Keratinocyte (primary cell): ENCODE measurements around the gene PLA2G4F. TPM values are rescaled to one million over a fixed set of nuclear protein-coding genes. Genes with fewer than 3 reads are reported as not detected.

ENCODE experiments used
- DNase-seq: peaks from one replicate; pipeline ENCODE4 v3.0.0-alpha.2; 2011; ENCODE audit warnings: low read depth, missing footprints, low spot score
- FAIRE-seq: peaks from 2 replicates; lab custom pipeline; 2011; peaks lifted over from hg19 to GRCh38; lab: Jason Lieb, UNC
- H2AFZ ChIP-seq: 2 replicates; pipeline ENCODE4 v1.6.0; 2012; ENCODE audit warnings: low read length, control low read depth, inconsistent platforms; ENCODE audit not compliant: control insufficient read depth
- H3K27ac ChIP-seq: 2 replicates; pipeline ENCODE4 v1.5.1; 2011; ENCODE audit warnings: low read length; ENCODE audit not compliant: control insufficient read depth, insufficient read depth
- H3K27me3 ChIP-seq: 3 replicates; pipeline ENCODE4 v1.6.0; 2011; ENCODE audit warnings: low read length; ENCODE audit not compliant: control insufficient read depth, insufficient read depth; ENCODE audit errors: extremely low read depth
- H3K36me3 ChIP-seq, 2 experiments: 2 replicates in 1 of 2; 3 replicates in 1 of 2; pipeline ENCODE4 v1.5.1; 2011; ENCODE audit warnings: low read length in 2 of 2, mild to moderate bottlenecking in 1 of 2; ENCODE audit not compliant: control insufficient read depth in 2 of 2, insufficient read depth in 2 of 2; ENCODE audit errors: extremely low read depth in 1 of 2
- H3K4me1 ChIP-seq: 3 replicates; pipeline ENCODE4 v1.5.1; 2011; ENCODE audit warnings: low read length; ENCODE audit not compliant: control insufficient read depth, insufficient read depth; ENCODE audit errors: extremely low read depth
- H3K4me2 ChIP-seq: 3 replicates; pipeline ENCODE4 v1.6.0; 2011; ENCODE audit warnings: low read depth, low read length; ENCODE audit not compliant: control insufficient read depth, insufficient read depth; ENCODE audit errors: extremely low read depth
- H3K4me3 ChIP-seq, 3 experiments: fragments of 200-600 bp in 1 of 3; sonication (generic) in 1 of 3; 2 replicates in 2 of 3; 3 replicates in 1 of 3; pipeline ENCODE4 v1.5.1; 2011 to 2016; ENCODE audit warnings: low read length in 3 of 3, mild to moderate bottlenecking in 3 of 3, control low read depth in 2 of 3, inconsistent platforms in 1 of 3, low read depth in 1 of 3, mixed read lengths in 1 of 3, mixed run types in 1 of 3, moderate library complexity in 1 of 3; ENCODE audit not compliant: control insufficient read depth in 2 of 3, insufficient read depth in 2 of 3; ENCODE audit errors: extremely low read depth in 1 of 3
- H3K79me2 ChIP-seq: 2 replicates; pipeline ENCODE4 v1.6.0; 2012; ENCODE audit warnings: low read length; ENCODE audit not compliant: control insufficient read depth, insufficient read depth
- H3K9ac ChIP-seq: 3 replicates; pipeline ENCODE4 v1.6.0; 2011; ENCODE audit warnings: low read length; ENCODE audit not compliant: control insufficient read depth, insufficient read depth; ENCODE audit errors: extremely low read depth
- H3K9me1 ChIP-seq: 3 replicates; pipeline ENCODE4 v1.6.0; 2011; ENCODE audit warnings: low read length; ENCODE audit not compliant: control insufficient read depth, insufficient read depth; ENCODE audit errors: extremely low read depth
- H3K9me3 ChIP-seq: 2 replicates; pipeline ENCODE4 v1.5.1; 2012; ENCODE audit warnings: low read depth, low read length; ENCODE audit not compliant: control insufficient read depth
- H4K20me1 ChIP-seq: 3 replicates; pipeline ENCODE4 v1.6.0; 2011; ENCODE audit warnings: low read length; ENCODE audit not compliant: control insufficient read depth, insufficient read depth; ENCODE audit errors: extremely low read depth
- CTCF ChIP-seq, 3 experiments: IDR thresholded peaks in 1 of 3; conservative IDR thresholded peaks in 1 of 3; optimal IDR thresholded peaks in 1 of 3; 2 replicates in 2 of 3; 3 replicates in 1 of 3; pipeline versions ENCODE3 to v1.5.1; 2011; ENCODE audit warnings: low read length in 3 of 3, mild to moderate bottlenecking in 3 of 3, moderate library complexity in 2 of 3, control low read depth in 1 of 3, inconsistent platforms in 1 of 3; ENCODE audit not compliant: insufficient read depth in 2 of 3; ENCODE audit errors: extremely low read depth in 1 of 3
- EZH2 ChIP-seq: IDR thresholded peaks from one replicate; pipeline ENCODE4 v1.6.1; 2012; ENCODE audit warnings: inconsistent platforms, mild to moderate bottlenecking, low read length, moderate library complexity
- dilution Hi-C: fragments of 300-500 bp; cut with MboI; formaldehyde crosslinking; loops from one replicate; pipeline ENCODE4 v1.7.0; 2020; ENCODE audit warnings: low sequenced_read_pairs; ENCODE audit not compliant: extremely low pct_ligation_motif_present
- polyA plus RNA-seq, 5 experiments: library from polyadenylated mRNA; depleted of rRNA in 3 of 5; stranded (reverse) in 3 of 5; stranded (forward) in 1 of 5; unstranded in 1 of 5; fragments of >200 nt; gene quantifications; 1 replicate in 1 of 5; 2 replicates in 3 of 5; 3 replicates in 1 of 5; pipeline versions ENCODE4 v1.2.1 to v1.2.3, GENCODE V29; 2011 to 2012; ENCODE audit warnings: missing spikeins in 2 of 5, low read depth in 1 of 5, low replicate concordance in 1 of 5

PLA2G4F gene
- polyA plus RNA-seq, 1 donor (not counting 4 experiments of a cell fraction or from before 2014, with no cell fraction given): 4.4 TPM

- H3K27ac ChIP-seq: no peak overlapping the region
- no peak overlapping the region for H3K4me3 ChIP-seq
- peaks cover 50% of the 10 kb centered on the region for H3K4me1 ChIP-seq
- no peaks in the 10 kb centered on the region for H3K27me3 ChIP-seq
- TF ChIP-seq EZH2 (no peak), CTCF (optimal IDR thresholded peaks at IDR 0.05 in 1 of 3, IDR thresholded peaks at IDR 0.05 in 1 of 3, conservative IDR thresholded peaks at IDR 0.05 in 1 of 3; ENCODE audit: extremely low read depth in 1 of 3, insufficient read depth in 2 of 3, low read length in 3 of 3) (no peak)
- no peak overlapping the region for H2AFZ ChIP-seq
- no peaks in the 10 kb centered on the region for H4K20me1 ChIP-seq
- DNase-seq: no peak
- dilution Hi-C loops: no loop called here
- no peak overlapping the region for H3K9ac ChIP-seq
- no peaks in the 10 kb centered on the region for H3K36me3 ChIP-seq
- H3K9me3 ChIP-seq: no peaks in the 10 kb centered on the region
- no peaks in the 10 kb centered on the region for H3K79me2 ChIP-seq
- H3K9me1 ChIP-seq: no peaks in the 10 kb centered on the region
- FAIRE-seq: no peak
- no peak overlapping the region for H3K4me2 ChIP-seq
Observed at GRCh38 chr15:42151736-42152135, 4.7 kb downstream of the PLA2G4F start.

GRCh38 chr15:42151141-42151561 is 5.3 kb downstream of the PLA2G4F start:
- Histone ChIP-seq H3K4me2 (peak overlapping the region; percentile 19), H3K4me3 (no peak overlapping the region), H3K27ac (no peak overlapping the region), H3K36me3 (no peaks in the 10 kb centered on the region), H2AFZ (no peak overlapping the region), H3K9me1 (no peaks in the 10 kb centered on the region), H3K4me1 (peaks cover 47% of the 10 kb centered on the region), H3K9ac (no peak overlapping the region), H3K79me2 (no peaks in the 10 kb centered on the region), H3K27me3 (no peaks in the 10 kb centered on the region), H3K9me3 (no peaks in the 10 kb centered on the region), H4K20me1 (no peaks in the 10 kb centered on the region)
- TF ChIP-seq EZH2 (no peak), CTCF (optimal IDR thresholded peaks at IDR 0.05 in 1 of 3, IDR thresholded peaks at IDR 0.05 in 1 of 3, conservative IDR thresholded peaks at IDR 0.05 in 1 of 3; ENCODE audit: extremely low read depth in 1 of 3, insufficient read depth in 2 of 3, low read length in 3 of 3) (no peak)
- DNase-seq (no peak), FAIRE-seq (no peak)
- dilution Hi-C loops: no loop called here
